Transverse colon (tissue), 3 donors: Measurements from ENCODE around the gene ZNF580.

Experiments used
- POLR2A ChIP-seq: fragments of 450-650 bp; IDR thresholded peaks from one replicate; pipeline ENCODE4 v1.6.1; 2016; ENCODE audit warnings: antibody characterized with exemption, mild to moderate bottlenecking, moderate library complexity
- POLR2AphosphoS5 ChIP-seq, 3 donors: sonication (generic); formaldehyde crosslinking; IDR thresholded peaks; one replicate each; pipeline ENCODE4 v1.6.1; 2016; ENCODE audit warnings: antibody characterized with exemption in 3 of 3

DNA sequence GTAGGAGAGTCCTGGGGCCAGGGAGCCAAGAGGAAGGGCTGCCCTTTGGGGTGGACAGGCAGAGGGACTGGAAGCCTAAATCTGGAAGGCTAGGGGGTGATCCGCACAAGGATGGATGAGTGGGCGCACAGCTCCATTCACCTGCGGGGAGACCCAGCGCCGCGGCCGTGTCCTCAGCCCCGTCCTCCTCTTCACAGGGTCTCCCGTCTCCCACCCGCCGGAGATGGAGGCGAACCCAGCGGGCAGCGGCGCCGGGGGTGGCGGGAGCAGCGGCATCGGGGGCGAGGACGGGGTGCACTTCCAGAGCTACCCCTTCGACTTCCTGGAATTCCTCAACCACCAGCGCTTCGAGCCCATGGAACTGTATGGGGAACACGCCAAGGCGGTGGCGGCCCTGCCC, 27.4 kb upstream of the ZNF580 start:
- TF ChIP-seq POLR2A (no peak), POLR2AphosphoS5 (IDR thresholded peaks at IDR 0.05) (no peak)
